ENCODE data around the gene USP46. TPM values are rescaled to one million over a fixed set of nuclear protein-coding genes. Genes with fewer than 3 reads are reported as not detected.

USP46 gene, protein sequence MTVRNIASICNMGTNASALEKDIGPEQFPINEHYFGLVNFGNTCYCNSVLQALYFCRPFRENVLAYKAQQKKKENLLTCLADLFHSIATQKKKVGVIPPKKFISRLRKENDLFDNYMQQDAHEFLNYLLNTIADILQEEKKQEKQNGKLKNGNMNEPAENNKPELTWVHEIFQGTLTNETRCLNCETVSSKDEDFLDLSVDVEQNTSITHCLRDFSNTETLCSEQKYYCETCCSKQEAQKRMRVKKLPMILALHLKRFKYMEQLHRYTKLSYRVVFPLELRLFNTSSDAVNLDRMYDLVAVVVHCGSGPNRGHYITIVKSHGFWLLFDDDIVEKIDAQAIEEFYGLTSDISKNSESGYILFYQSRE
- total RNA-seq: 111 TPM
- long read RNA-seq, full-length matches to known transcripts: 57 of 94 reads
- long read RNA-seq, partial matches to known transcripts: 11 of 94 reads
- long read RNA-seq, other reads (novel, unspliced or antisense): 26 of 94 reads

DNA sequence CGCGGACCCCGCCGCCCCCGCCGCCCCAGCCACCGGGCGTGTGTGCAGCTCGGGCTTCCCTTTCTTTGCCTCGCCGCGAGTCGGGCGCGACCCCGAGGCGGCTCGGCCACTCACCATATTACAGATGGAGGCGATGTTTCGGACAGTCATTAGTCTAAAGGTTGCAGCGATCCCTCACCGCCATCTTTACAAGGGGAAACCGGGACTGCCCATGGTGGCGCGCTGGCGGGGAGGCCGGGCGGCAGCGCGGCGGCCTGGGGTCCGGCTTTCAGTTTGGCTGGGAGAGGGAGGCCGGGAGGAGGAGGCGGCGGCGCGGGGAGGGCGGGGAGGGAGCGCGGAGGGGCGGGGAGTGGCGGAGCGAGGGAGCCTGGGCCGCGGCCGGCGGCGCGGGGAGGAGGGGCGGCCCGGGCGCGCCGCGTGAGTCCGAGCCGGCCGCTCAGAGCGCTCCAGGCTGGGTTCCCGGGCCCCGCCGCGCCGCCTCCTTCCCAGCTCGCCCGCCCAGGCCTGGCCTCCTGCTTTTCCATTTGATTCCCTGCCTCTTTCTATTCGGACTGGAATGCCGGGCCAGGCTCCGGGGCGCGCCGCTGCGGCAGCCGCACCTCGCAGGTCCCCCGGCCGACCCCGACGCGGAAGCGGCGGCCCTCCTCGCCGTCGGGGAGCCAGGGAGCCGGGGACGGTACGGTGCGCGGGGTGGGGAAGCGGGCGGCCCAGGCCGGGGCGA is at the start of gene USP46:
TSS of gene USP46 (minus strand) at position 301 of the 721 bp plus-strand sequence. CDS start at position 150, 151 bp downstream.
- intact Hi-C loops (cut with DNase I): loop anchor here (1.0 to 2.0 kb wide), 3 partner anchors 53 to 210 kb away; no protein-coding TSS in a partner anchor
- peak; percentile 90 for DNase-seq (ENCODE audit: low spot score)

DNA sequence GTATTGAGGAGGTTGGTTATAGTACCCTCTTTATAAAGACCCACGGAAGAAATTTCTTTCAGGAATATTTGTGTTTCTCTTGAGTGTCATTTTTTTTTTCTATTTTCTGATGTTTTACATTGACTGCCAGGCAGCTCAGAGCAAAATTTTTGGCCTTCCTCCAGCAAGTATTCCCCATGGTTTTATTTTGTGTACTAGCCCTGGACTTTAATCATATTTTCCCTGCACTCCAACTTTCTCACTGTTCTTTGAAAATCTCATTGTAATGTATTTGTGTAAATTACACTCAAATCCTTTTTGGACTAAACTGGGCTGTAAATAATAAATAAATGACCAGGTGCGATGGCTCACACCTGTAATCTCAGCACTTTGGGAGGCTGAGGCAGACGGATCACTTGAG is 45.6 kb upstream of the USP46 start:
- intact Hi-C loops (cut with DNase I): no loop called here
- DNase-seq (ENCODE audit: low spot score): no peak

DNA sequence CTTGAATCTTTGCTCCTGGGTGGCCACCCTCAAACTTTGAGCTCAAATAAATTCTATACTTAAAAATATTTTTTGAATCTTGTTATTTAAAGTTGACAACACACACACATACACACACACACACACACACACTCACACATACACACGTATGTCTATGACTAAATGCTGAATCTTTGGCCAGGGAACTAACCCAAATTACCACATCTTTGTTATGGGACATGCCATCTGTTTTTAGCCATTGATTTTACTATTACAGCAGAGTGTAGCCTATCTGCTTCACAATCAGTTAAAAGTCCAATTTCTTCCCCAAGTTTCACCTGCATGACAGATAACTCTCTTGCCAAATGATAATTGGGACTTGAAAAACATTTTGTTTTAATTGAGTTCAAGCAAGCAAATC is 45.0 kb upstream of the USP46 start:
- DNase-seq (ENCODE audit: low spot score): no peak
- intact Hi-C loops (cut with DNase I): no loop called here

DNA sequence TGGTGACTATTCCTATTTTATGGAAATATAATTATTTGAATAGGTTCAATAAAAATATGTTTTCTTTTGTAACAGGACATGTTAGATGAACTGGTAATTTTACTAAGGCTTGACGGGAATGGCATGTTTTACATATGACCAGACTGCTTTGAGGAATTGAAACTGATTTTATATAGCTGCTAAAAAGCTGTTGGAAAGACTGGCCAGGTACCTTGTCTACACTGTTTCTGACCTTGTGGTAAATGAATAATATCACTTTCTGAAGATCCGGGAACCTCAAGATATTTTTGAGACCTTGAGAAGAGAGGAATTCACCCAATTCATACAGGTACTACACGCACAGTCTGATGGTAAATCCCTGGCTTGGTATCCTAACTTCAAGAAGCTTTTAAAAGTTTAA is 42.1 kb upstream of the USP46 start:
- intact Hi-C loops (cut with DNase I): no loop called here
- DNase-seq (ENCODE audit: low spot score): no peak

DNA sequence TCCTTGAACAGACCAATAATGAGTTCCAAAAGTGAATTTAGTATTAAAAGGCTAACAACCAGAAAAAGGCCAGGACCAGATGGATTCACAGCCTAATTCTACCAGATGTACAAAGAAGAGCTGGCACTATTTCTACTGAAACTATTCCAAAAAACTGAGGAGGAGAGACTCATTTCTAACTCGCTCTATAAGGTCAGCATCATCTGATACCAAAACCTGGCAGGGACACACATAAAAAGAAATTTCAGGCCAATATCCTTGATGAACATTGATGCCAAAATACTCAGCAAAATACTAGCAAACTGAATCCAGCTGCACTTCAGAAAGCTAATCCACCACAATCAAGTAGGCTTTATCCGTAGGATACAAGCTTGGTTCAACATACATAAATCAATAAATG is 35.8 kb upstream of the USP46 start:
- intact Hi-C loops (cut with DNase I): no loop called here
- no peak for DNase-seq (ENCODE audit: low spot score)

DNA sequence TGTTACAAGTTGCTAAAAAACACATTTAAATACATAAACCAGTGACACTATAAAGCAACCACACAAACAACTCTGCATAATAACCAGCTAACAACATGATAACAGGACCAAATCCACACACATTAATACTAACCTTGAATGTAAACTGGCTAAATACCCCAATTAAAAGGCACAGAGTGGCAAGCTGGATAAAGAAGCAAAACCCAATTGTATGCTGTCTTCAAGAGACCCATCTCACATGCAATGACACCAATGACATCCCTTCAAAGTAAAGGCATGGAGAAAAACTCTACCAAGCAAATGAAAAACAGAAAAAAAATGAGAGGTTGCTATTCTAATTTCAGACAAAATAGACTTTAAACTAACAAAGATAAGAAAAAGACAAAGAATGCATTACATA is 34.4 kb upstream of the USP46 start:
- intact Hi-C loops (cut with DNase I): no loop called here
- no peak for DNase-seq (ENCODE audit: low spot score)

DNA sequence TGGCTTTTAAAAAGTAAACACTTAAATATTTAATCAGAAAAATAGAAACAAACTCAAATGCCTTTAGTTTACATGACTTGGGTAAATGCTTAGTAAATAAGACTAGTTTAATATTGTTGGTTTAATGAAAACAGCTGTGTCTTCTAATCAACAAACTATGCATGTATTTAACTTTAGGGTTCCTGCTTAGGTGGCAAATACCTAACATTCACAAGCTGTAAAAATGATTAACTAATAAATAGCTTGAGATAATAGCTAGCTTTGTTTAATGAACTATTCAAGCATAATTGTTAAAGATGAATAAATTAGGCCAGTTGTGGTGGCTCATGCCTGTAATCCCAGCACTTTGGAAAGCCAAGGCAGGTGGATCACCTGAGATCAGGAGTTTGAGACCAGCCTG is 30.0 kb upstream of the USP46 start:
- intact Hi-C loops (cut with DNase I): no loop called here
- no peak for DNase-seq (ENCODE audit: low spot score)

DNA sequence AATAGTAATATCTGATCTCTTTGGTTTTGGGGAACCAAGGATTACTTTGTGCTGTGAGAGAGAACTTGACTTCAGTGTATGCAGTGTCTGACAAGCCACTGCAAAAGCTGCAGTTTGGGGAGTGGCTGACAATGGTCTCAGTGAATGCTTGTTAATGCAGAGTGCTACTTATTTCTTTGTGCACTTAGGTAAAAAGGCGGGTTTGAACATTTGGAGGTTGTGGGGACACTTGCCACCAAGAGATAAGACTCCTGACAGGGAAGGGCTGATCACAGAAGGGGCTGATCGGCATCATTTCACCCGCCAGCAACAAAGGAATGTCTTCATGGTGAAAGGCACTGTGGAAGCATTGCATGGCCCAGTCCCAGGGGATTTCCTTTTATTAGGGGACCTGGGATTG is 28.6 kb upstream of the USP46 start:
- no peak for DNase-seq (ENCODE audit: low spot score)
- intact Hi-C loops (cut with DNase I): no loop called here

DNA sequence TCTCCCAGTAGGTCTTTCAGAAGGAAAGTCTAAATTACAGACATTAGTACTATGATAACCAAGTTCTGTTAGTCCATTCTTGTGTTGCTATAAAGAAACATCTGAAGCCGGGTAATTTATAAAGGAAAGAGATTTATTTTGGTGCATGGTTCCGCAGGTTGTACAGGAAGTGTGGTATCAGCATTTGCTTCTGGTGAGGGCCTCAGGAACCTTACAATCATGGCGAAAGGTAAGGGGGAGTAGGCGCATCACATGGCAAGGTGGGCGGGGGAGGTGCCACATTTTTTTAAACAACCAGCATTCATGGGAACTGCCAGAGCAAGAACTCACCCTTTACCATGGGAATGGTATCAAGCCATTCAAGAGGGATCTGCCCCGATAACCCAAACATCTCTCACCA is 26.2 kb upstream of the USP46 start:
- no peak for DNase-seq (ENCODE audit: low spot score)
- intact Hi-C loops (cut with DNase I): no loop called here

DNA sequence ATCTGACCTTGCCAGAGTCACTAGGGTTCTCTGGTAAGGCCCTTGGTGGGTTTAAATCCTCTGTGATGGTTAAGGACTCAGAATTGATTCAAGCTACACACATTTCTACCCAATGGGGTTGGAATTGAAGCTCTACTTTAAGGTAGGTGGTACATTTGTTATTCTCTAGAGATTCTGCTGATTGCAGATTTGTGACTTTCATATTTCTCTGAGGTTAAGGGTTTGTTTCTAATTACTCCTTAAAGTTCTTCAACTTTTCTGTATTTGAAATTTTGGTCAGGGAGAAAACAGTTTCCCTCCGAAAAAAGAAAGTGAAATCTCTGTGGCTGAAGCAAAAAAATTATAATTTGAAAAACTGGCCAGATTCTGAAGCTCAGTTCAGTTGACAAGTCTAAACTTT is 25.8 kb upstream of the USP46 start:
- intact Hi-C loops (cut with DNase I): no loop called here
- no peak for DNase-seq (ENCODE audit: low spot score)

DNA sequence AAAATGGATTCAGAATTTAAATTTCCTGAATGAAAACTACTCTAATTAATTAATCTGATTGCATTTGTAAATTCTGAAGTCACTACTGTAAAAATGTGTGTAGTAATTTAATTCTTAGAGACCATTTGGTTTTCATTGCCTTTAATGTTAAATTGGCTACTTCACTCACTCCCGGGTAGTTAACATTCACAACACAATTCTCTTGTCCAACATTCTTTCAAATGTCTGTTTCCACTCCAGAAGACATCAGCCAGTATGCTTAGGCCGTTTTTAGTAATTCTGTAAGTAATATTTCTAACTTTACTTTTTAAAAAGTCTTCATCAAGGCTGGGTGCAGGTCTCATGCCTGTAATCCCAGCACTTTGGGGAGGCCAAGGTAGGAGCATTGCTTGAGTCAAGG is 21.3 kb upstream of the USP46 start:
- no peak for DNase-seq (ENCODE audit: low spot score)

DNA sequence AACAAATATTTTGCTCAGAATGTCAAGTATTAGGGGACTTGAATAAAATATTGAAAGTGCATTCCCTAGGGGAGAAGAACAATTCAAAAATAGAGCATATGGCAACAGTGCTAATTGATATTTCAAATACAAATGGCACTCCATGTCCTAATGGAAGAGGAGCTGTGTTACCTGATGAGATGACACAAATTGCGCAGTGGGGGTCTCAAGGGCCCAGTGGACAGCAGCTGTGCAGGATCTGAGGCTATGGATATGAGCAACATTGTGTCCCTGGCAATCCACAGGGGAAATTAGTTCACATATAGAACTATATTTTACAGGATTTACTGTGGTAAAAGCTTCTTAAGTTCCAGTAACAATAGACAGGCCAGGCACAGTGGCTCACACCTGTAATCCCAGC is 17.4 kb upstream of the USP46 start:
- intact Hi-C loops (cut with DNase I): no loop called here
- DNase-seq (ENCODE audit: low spot score): no peak

More for the DNA sequence above, 21.3 kb upstream of the USP46 start:
- intact Hi-C loops (cut with DNase I): no loop called here

DNA sequence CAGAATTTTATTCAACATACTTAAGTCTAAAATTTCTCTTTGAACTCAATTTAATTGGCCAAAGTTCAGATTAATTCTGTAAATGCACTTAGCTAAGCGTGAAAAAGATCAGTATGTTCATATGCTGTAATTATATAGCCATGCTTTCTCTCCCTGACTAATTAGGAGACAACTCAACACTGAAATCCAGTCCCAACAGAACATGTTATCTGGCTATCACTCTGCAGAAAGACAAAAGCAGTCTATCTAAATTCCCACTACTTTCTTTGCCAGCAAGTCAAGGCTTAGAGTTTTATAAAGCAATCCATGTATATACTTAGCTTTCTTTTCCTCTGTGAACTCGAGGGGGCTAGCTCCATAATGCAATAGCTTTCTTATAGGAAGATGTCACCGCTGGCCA is 16.0 kb upstream of the USP46 start:
- no peak for DNase-seq (ENCODE audit: low spot score)
- intact Hi-C loops (cut with DNase I): no loop called here

DNA sequence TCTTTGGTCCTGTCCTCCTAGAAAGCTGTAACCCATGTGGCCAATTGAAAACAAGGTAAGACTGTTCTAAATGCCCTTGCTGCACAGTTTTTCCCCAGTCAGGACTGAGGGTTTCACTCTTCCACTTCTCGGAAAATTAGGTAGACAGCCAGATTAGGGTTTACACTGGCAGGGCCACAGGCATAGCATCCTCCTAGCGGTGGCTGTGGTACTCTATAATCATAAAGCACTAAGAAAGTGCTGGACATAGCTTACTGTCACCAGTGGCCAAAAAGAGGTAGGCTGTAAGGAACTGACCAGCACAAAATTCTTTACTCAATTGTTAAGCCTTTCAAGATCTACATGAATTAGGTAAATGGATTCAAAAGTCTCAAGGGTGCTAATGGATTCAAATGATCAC is 11.6 kb upstream of the USP46 start:
- intact Hi-C loops (cut with DNase I): no loop called here
- DNase-seq (ENCODE audit: low spot score): no peak

DNA sequence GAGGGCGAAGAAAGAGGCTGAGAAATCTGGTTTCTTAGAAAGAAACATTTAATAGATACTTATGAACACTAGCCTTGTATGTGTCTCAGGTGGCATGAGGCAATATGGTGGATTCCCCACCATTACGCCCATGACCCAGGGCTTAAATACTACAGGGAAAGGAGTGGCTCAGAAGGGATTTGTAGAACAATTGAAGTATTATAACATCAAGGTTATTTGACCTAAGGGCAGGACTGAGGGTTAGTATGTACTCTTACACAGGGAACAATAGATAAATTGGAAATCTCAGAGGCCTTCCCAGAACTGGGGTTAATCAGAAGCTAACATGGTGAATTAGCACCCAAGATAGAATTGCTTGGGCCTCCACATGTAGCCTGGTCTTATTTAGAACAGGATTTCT is 11.0 kb upstream of the USP46 start:
- intact Hi-C loops (cut with DNase I): no loop called here

DNA sequence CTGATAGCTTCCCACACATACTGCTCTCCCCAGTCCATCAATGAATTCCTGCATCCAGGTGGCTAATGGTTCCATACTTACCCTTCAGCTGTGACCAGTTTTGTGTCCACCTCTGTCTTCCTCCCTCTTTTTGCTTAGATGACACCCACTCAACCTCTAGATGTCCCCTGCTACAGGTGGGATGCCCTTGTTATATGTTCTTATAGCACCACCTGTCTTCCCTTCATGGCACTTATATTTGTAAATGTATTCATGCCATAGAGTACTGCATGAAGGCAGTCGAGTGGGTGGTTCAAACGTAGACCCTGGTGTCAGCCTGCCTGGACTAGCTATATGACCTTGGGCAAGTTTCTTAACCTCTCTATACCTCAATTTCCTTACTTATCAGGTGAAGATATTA is 6.5 kb upstream of the USP46 start:
- DNase-seq (ENCODE audit: low spot score): no peak
- intact Hi-C loops (cut with DNase I): loop anchor here (5.0 kb wide), 2 partner anchors 288 to 317 kb away; no protein-coding TSS in a partner anchor

More for the DNA sequence above, 11.0 kb upstream of the USP46 start:
- no peak for DNase-seq (ENCODE audit: low spot score)

DNA sequence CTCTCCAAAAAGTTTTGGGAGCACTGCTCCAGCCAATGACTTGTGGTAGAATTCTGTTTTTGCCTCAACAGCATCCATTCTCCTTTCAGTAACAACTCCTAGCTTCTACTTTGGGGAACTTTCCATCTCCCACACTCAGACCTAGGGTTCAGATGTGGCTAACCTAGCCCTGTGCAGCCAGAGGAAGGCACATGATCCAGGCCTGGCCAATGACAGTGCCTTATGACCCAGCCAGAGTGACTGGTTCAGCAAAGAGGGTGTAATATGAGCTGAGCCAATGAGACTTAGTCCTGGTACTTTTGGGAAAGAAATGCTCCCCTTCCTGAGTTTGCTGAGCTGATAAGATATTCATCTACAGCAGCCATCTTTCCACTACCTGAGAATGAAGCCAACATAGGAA is 5.4 kb upstream of the USP46 start:
- no peak for DNase-seq (ENCODE audit: low spot score)
- intact Hi-C loops (cut with DNase I): loop anchor here (5.0 kb wide), 1 partner anchor 77 kb away; no protein-coding TSS in a partner anchor

DNA sequence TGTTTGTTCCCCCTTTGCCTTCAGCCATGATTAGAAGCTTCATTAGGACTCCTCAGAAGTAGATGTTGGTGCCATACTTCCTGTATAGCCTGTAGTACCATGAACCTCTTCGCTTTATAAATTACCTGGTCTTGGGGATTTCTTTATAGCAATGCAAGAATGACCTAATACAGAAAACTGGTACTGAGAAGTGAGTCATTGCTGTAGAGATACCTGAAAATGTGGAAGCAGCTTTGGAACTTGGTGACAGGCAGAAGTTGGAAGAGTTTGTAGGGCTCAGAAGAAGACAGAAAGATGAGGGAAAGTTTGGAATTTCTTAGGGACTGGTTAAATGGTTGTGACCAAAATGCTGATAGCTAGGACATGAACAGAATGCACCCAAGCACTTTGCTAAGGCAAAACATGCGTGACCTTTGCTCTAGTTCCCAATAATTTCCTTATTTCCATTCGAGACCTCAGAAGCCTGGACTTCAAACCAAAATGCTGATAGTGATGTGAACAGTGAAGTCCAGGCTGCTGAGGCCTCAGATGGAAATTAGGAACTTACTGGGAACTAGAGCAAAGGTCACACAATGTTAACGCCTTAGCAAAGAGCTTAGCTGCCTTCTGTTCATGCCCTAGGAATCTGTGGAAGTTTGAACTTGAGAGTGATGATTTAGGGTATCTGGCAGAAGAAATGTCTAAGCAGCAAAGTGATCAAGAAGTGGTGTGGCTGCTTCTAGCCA is 3.0 kb upstream of the USP46 start:
- intact Hi-C loops (cut with DNase I): loop anchor here (5.0 kb wide), 1 partner anchor 75 kb away; no protein-coding TSS in a partner anchor

DNA sequence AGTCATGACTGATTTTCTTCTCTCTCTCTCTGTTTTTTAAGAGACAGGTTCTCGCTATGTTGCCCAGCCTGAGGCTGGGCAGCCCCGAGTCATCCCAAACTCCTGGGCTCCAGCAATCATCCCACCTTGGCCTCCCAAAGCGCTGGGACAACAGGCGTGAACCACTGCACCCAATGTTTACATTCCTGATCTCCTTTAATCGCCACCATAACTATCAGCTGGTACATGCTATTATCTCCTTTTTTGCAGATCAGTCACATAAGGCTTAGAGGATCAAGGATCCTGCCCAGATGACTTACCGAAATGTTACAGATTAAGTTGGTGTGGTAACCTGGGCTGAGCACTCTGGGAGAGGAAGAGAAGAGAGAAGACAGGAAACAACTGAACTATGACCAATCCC is 1.5 kb upstream of the USP46 start:
- DNase-seq (ENCODE audit: low spot score): no peak
- intact Hi-C loops (cut with DNase I): loop anchor here (5.0 kb wide), 1 partner anchor 73 kb away; no protein-coding TSS in a partner anchor

More for the DNA sequence above, 3.0 kb upstream of the USP46 start:
- no peak for DNase-seq (ENCODE audit: low spot score)

DNA sequence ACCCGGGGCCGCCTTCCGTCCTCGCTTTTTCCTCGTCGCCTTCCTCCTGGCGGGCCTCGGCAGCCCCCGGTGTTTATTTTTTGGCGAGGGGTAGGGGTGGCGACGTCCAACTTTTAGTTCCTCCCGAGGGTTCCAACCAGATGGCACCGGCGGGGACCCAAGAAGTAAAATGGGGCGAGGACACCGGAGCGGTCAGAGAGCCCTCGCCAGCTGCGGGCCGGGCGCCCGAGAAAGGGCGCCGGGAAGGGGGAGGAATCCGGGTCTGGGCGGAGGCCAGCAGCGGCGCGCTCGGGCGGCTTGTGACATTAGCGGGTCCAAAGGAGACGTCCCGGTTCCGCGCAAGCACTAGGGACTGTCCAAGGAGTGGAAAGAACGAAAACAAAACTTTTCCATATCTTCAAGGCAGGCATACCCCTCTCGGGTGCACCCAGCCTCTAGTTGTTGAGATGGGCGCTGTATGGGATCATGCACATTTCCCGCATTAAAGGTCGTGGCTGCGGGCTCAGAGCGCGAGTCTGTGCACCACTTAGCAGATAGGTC is 691 bp upstream of the USP46 start:
- intact Hi-C loops (cut with DNase I): loop anchor here (1.0 to 5.0 kb wide), 4 partner anchors 53 to 209 kb away; no protein-coding TSS in a partner anchor
- peak; percentile 84 for DNase-seq (ENCODE audit: low spot score)
